HG02840 (cell line): Measurements from ENCODE around the gene DAB2IP.

Experiments
- ATAC-seq: cut with Tn5 transposase; IDR thresholded peaks from one replicate; pipeline ENCODE4 v1.9.1; 2021; ENCODE audit warnings: mild to moderate bottlenecking, moderate library complexity, moderate number of reproducible peaks; ENCODE audit not compliant: unreplicated experiment, low FRiP score

DAB2IP gene

GRCh38 chr9:121682201-121682600 lies 30.8 kb downstream of the DAB2IP start:
- no peak for ATAC-seq

GRCh38 chr9:121682926-121683515 lies 31.6 kb downstream of the DAB2IP start:
- ATAC-seq: no peak

- ATAC-seq: no peak
These were observed 32.2 kb downstream of the DAB2IP start for GRCh38 chr9:121683652-121684051.

GRCh38 chr9:121684381-121685145 lies 33.1 kb downstream of the DAB2IP start:
- no peak for ATAC-seq

GRCh38 chr9:121685146-121685794 lies 33.8 kb downstream of the DAB2IP start:
- no peak for ATAC-seq

GRCh38 chr9:121685795-121686377 lies 34.5 kb downstream of the DAB2IP start:
- no peak for ATAC-seq

GRCh38 chr9:121686930-121687541 lies 35.6 kb downstream of the DAB2IP start:
- ATAC-seq: no peak

GRCh38 chr9:121688146-121688680 lies 36.8 kb downstream of the DAB2IP start:
- no peak for ATAC-seq

GRCh38 chr9:121688681-121689080 lies 37.2 kb downstream of the DAB2IP start:
- ATAC-seq: no peak

- no peak for ATAC-seq
These were observed 38.2 kb downstream of the DAB2IP start for GRCh38 chr9:121689461-121690157.

- ATAC-seq: no peak
These were observed 38.9 kb downstream of the DAB2IP start for GRCh38 chr9:121690316-121690715.

- ATAC-seq: no peak
These were observed 39.3 kb downstream of the DAB2IP start for GRCh38 chr9:121690766-121691165.

GRCh38 chr9:121691890-121692289 lies 40.5 kb downstream of the DAB2IP start:
- no peak for ATAC-seq

GRCh38 chr9:121692606-121693387 lies 41.4 kb downstream of the DAB2IP start:
- no peak for ATAC-seq

- ATAC-seq: no peak
These were observed 41.9 kb downstream of the DAB2IP start for GRCh38 chr9:121693388-121693670.

- ATAC-seq: no peak
These were observed 42.6 kb downstream of the DAB2IP start for GRCh38 chr9:121694001-121694400.

GRCh38 chr9:121694600-121694999 lies 43.2 kb downstream of the DAB2IP start:
- ATAC-seq: no peak

- no peak for ATAC-seq
These were observed 45.5 kb downstream of the DAB2IP start for GRCh38 chr9:121696930-121697329.
